NCI-H446 treated with DMSO at 0.1 percent for 48 hours (cell line): ENCODE results near the gene NPIPA5.
"Not testable (repeated sequence)": the region's sequence is repeated elsewhere in the genome, so short reads cannot be mapped to it uniquely, and the experiment has no call there.

Experiments used
- DNase-seq: peaks from one replicate; lab custom pipeline; 2025; lab: John Stamatoyannopoulos, UW

NPIPA5 gene

GRCh38 chr16:15378194-15378593 lies at the start of gene NPIPA5:
TSS of gene NPIPA5 (minus strand) at chr16:15378294. CDS start at chr16:15378294, 0 bp downstream.
- not testable (repeated sequence) for DNase-seq

GRCh38 chr16:15427648-15428239 lies 49.6 kb upstream of the NPIPA5 start:
- peak; percentile 86 for DNase-seq

GRCh38 chr16:15426796-15427195 lies 48.7 kb upstream of the NPIPA5 start:
- DNase-seq: no peak

GRCh38 chr16:15425861-15426260 lies 47.8 kb upstream of the NPIPA5 start:
- no peak for DNase-seq

GRCh38 chr16:15422222-15422621 lies 44.1 kb upstream of the NPIPA5 start:
- DNase-seq: no peak

- DNase-seq: not testable (repeated sequence)
Measured at GRCh38 chr16:15421696-15422095, 43.6 kb upstream of the NPIPA5 start.

GRCh38 chr16:15418206-15418605 lies 40.1 kb upstream of the NPIPA5 start:
- DNase-seq: no peak

- no peak for DNase-seq
Measured at GRCh38 chr16:15417197-15417596, 39.1 kb upstream of the NPIPA5 start.

GRCh38 chr16:15415511-15415985 lies 37.5 kb upstream of the NPIPA5 start:
- no peak for DNase-seq

GRCh38 chr16:15409476-15409875 lies 31.4 kb upstream of the NPIPA5 start:
- not testable (repeated sequence) for DNase-seq

GRCh38 chr16:15407756-15408155 lies 29.7 kb upstream of the NPIPA5 start:
- DNase-seq: not testable (repeated sequence)

GRCh38 chr16:15404792-15405191 lies 26.7 kb upstream of the NPIPA5 start:
- no peak for DNase-seq

GRCh38 chr16:15404091-15404490 lies 26.0 kb upstream of the NPIPA5 start:
- DNase-seq: not testable (repeated sequence)

GRCh38 chr16:15403392-15403995 lies 25.4 kb upstream of the NPIPA5 start:
- DNase-seq: no peak

GRCh38 chr16:15401972-15402371 lies 23.9 kb upstream of the NPIPA5 start:
- no peak for DNase-seq

GRCh38 chr16:15400314-15400713 lies 22.2 kb upstream of the NPIPA5 start:
- not testable (repeated sequence) for DNase-seq

- DNase-seq: no peak
Measured at GRCh38 chr16:15399317-15399716, 21.2 kb upstream of the NPIPA5 start.

- no peak for DNase-seq
Measured at GRCh38 chr16:15398618-15399316, 20.7 kb upstream of the NPIPA5 start.

GRCh38 chr16:15396948-15397594 lies 19.0 kb upstream of the NPIPA5 start:
- DNase-seq: no peak

GRCh38 chr16:15396509-15396829 lies 18.4 kb upstream of the NPIPA5 start:
- not testable (repeated sequence) for DNase-seq

GRCh38 chr16:15395631-15396508 lies 17.8 kb upstream of the NPIPA5 start, which contains the start of gene MPV17L:
TSS of gene MPV17L (plus strand) at chr16:15395754. CDS start at chr16:15395898, 144 bp downstream.
- DNase-seq: peak; percentile 9

- DNase-seq: not testable (repeated sequence)
Measured at GRCh38 chr16:15393025-15393424, 14.9 kb upstream of the NPIPA5 start.
